HL-60 (cell line): ENCODE measurements around the gene KLF18.

Experiments
- CTCF ChIP-seq: IDR thresholded peaks from one replicate; pipeline ENCODE4 v1.5.1; 2011; ENCODE audit warnings: low read length, control low read depth, inconsistent platforms; ENCODE audit not compliant: insufficient read depth
- POLR2AphosphoS5 ChIP-seq: IDR thresholded peaks from 2 replicates; pipeline ENCODE4 v1.6.1; 2012; ENCODE audit warnings: low read depth

GRCh38 chr1:44157903-44158302 is 16.5 kb upstream of the KLF18 start:
- TF ChIP-seq CTCF (no peak), POLR2AphosphoS5 (no peak)
